ENCODE measurements around the gene SPDYE4. TPM values are rescaled to one million over a fixed set of nuclear protein-coding genes. Genes with fewer than 3 reads are reported as not detected.

SPDYE4 gene
- total and polyA plus RNA-seq, 4 donors: not detected

GRCh38 chr17:8732406-8733085 lies 25.8 kb downstream of the SPDYE4 start:
- Histone ChIP-seq H3K27ac (ENCODE audit: low read depth in 1 of 2, low read length in 1 of 2) (no peak overlapping the region), H3K36me3 (ENCODE audit: control insufficient read depth in 4 of 4, insufficient read depth in 4 of 4, low read length in 4 of 4) (no peaks in the 10 kb centered on the region), H3K4me3 (no peak overlapping the region), H3K9me3 (ENCODE audit: control insufficient read depth in 4 of 4, insufficient read depth in 3 of 4, low read length in 3 of 4) (no peaks in the 10 kb centered on the region), H3K4me1 (ENCODE audit: control insufficient read depth in 5 of 5, insufficient read depth in 5 of 5, low read length in 5 of 5) (peaks cover 0 to 2% (median under 1%) of the 10 kb centered on the region in 5 donors), H3K27me3 (ENCODE audit: control insufficient read depth in 3 of 3, insufficient read depth in 3 of 3, low read length in 2 of 3) (no peaks in the 10 kb centered on the region), H3K9ac (ENCODE audit: insufficient read depth in 1 of 2, low read length in 2 of 2) (no peak overlapping the region)
- no peak for TF ChIP-seq CTCF (IDR thresholded peaks at IDR 0.05; ENCODE audit: control extremely low read depth, extremely low read depth)
- WGBS, 2 donors: 58 to 65% methylated on average over 7 of the region's 7 CpGs
- DNase-seq (no peak), ATAC-seq (ENCODE audit: insufficient read depth, low FRiP score) (no peak)

DNA sequence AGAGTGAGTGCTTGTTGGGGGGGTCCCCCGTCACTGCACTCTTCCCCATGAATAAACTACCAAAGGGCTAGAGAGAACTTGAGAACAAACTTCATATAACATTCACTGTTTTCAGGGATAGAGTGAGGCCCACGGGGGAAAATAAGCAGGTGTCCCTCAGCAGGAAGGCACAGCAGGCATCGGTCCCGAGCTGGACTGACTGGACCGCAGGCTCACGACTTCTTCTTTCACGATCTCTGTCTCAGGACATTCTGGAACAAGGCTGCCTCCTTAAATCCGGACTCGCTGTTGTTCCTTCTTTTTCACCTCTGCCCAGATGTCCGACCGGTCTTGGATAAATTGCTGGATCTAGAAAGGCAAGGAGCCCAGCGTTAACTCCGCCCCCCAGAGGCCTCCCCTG lies 28.5 kb downstream of the SPDYE4 start:
- Histone ChIP-seq H3K27ac (ENCODE audit: low read depth in 1 of 2, low read length in 1 of 2) (no peak overlapping the region), H3K9me3 (ENCODE audit: control insufficient read depth in 4 of 4, insufficient read depth in 3 of 4, low read length in 3 of 4) (no peaks in the 10 kb centered on the region), H3K9ac (ENCODE audit: insufficient read depth in 1 of 2, low read length in 2 of 2) (no peak overlapping the region), H3K36me3 (ENCODE audit: control insufficient read depth in 4 of 4, insufficient read depth in 4 of 4, low read length in 4 of 4) (no peaks in the 10 kb centered on the region), H3K27me3 (ENCODE audit: control insufficient read depth in 3 of 3, insufficient read depth in 3 of 3, low read length in 2 of 3) (no peaks in the 10 kb centered on the region), H3K4me1 (ENCODE audit: control insufficient read depth in 5 of 5, insufficient read depth in 5 of 5, low read length in 5 of 5) (peaks cover 0 to 22% (median 15%) of the 10 kb centered on the region in 5 donors), H3K4me3 (no peak overlapping the region)
- no peak for TF ChIP-seq CTCF (IDR thresholded peaks at IDR 0.05; ENCODE audit: control extremely low read depth, extremely low read depth)
- WGBS, 2 donors: 91 to 93% methylated on average over 13 of the region's 13 CpGs
- DNase-seq: no peak
- ATAC-seq (ENCODE audit: insufficient read depth, low FRiP score): no peak

DNA sequence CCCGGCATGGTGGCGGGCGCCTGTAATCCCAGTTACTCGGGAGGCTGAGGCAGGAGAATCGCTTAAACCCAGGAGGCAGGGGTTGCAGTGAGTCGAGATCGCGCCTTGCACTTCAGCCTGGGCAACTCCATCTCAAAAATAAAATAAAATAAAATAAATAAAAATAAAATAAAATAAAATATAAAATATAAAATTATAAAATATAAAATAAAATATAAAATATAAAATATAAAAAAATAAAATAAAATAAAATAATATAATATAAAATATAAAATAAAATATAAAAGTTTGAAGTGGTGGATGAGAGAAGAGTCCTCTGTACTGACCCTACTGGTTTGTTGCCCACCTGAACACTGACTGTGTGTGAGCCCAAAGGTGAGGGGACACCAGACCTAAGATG lies 28.9 kb downstream of the SPDYE4 start:
- H3K27me3 ChIP-seq (ENCODE audit: control insufficient read depth in 3 of 3, insufficient read depth in 3 of 3, low read length in 2 of 3): no peaks in the 10 kb centered on the region
- H3K9ac ChIP-seq (ENCODE audit: insufficient read depth in 1 of 2, low read length in 2 of 2): no peak overlapping the region
- 84 to 97% methylated on average over 8 of the region's 8 CpGs for WGBS, 2 donors
- DNase-seq (no peak), ATAC-seq (ENCODE audit: insufficient read depth, low FRiP score) (no peak)
- H3K4me1 ChIP-seq (ENCODE audit: control insufficient read depth in 5 of 5, insufficient read depth in 5 of 5, low read length in 5 of 5): peaks cover 0 to 27% (median 15%) of the 10 kb centered on the region in 5 donors
- H3K36me3 ChIP-seq (ENCODE audit: control insufficient read depth in 4 of 4, insufficient read depth in 4 of 4, low read length in 4 of 4): no peaks in the 10 kb centered on the region
- H3K4me3 ChIP-seq: no peak overlapping the region
- no peaks in the 10 kb centered on the region for H3K9me3 ChIP-seq (ENCODE audit: control insufficient read depth in 4 of 4, insufficient read depth in 3 of 4, low read length in 3 of 4)
- TF ChIP-seq CTCF (IDR thresholded peaks at IDR 0.05; ENCODE audit: control extremely low read depth, extremely low read depth): no peak
- no peak overlapping the region for H3K27ac ChIP-seq (ENCODE audit: low read depth in 1 of 2, low read length in 1 of 2)

DNA sequence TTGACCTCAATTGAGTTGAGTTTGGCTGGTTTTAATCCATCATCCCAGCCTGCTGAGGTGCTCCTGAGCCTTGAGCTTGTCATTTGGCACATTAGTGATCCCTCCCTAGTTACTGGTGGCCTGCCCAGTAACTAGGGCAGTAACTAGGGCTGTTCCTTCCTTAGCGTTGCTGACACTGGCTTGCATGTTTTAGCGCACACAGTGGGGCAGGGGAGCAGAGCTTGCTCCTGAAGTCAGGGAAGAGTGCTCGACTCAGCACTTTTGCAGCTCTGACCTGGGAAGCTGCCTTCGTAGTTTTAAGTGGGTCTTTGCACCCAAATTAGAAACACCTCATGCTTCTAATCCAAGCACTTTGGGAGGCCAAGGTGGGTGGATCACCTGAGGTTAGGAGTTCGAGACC lies 29.4 kb downstream of the SPDYE4 start:
- H3K27ac ChIP-seq (ENCODE audit: low read depth in 1 of 2, low read length in 1 of 2): no peak overlapping the region
- H3K4me1 ChIP-seq (ENCODE audit: control insufficient read depth in 5 of 5, insufficient read depth in 5 of 5, low read length in 5 of 5): peaks cover 0 to 31% (median 15%) of the 10 kb centered on the region in 5 donors
- ATAC-seq (ENCODE audit: insufficient read depth, low FRiP score): no peak
- H3K27me3 ChIP-seq (ENCODE audit: control insufficient read depth in 3 of 3, insufficient read depth in 3 of 3, low read length in 2 of 3): no peaks in the 10 kb centered on the region
- H3K4me3 ChIP-seq: no peak overlapping the region
- no peaks in the 10 kb centered on the region for H3K9me3 ChIP-seq (ENCODE audit: control insufficient read depth in 4 of 4, insufficient read depth in 3 of 4, low read length in 3 of 4)
- no peak overlapping the region for H3K9ac ChIP-seq (ENCODE audit: insufficient read depth in 1 of 2, low read length in 2 of 2)
- TF ChIP-seq CTCF (IDR thresholded peaks at IDR 0.05; ENCODE audit: control extremely low read depth, extremely low read depth): no peak
- H3K36me3 ChIP-seq (ENCODE audit: control insufficient read depth in 4 of 4, insufficient read depth in 4 of 4, low read length in 4 of 4): no peaks in the 10 kb centered on the region
- WGBS, 2 donors: 80% methylated on average over 5 of the region's 5 CpGs
- no peak for DNase-seq
